Measurements from ENCODE around the gene PRKCA.

DNA sequence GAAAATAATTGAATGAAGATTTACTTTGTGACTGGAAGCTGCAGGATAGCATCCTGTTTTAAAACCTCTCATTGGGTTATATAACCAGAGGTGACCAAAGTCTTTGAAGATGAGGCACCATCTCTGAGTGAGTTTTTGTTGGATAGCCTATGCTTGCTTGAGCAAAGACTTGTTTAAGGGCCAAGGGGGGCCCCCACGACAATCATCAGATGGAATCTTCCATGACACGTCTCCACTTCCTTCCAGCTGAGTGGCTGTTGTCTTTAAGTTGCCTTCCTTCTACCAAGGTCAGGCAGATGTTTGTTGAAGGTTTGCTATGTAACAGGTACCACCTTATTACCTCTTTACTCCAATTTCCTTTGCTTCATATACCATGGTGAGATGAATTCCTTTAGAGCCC, 188.8 kb downstream of the PRKCA start:
- TF ChIP-seq, protein P1, sequence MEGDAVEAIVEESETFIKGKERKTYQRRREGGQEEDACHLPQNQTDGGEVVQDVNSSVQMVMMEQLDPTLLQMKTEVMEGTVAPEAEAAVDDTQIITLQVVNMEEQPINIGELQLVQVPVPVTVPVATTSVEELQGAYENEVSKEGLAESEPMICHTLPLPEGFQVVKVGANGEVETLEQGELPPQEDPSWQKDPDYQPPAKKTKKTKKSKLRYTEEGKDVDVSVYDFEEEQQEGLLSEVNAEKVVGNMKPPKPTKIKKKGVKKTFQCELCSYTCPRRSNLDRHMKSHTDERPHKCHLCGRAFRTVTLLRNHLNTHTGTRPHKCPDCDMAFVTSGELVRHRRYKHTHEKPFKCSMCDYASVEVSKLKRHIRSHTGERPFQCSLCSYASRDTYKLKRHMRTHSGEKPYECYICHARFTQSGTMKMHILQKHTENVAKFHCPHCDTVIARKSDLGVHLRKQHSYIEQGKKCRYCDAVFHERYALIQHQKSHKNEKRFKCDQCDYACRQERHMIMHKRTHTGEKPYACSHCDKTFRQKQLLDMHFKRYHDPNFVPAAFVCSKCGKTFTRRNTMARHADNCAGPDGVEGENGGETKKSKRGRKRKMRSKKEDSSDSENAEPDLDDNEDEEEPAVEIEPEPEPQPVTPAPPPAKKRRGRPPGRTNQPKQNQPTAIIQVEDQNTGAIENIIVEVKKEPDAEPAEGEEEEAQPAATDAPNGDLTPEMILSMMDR (IDR thresholded peaks at IDR 0.05; ENCODE audit: extremely low read depth in 1 of 2, insufficient read depth in 1 of 2, low read depth in 1 of 2, low read length in 2 of 2) = no peak
- TF ChIP-seq EZH2 (IDR thresholded peaks at IDR 0.05; ENCODE audit: borderline replicate concordance, low read depth, low read length, severe bottlenecking) (no peak), POLR2A (IDR thresholded peaks at IDR 0.05; ENCODE audit: low read depth, low read length) (no peak), POLR2AphosphoS5 (IDR thresholded peaks at IDR 0.05; ENCODE audit: insufficient read depth, low read depth, low read length) (no peak)

Measured in endothelial cell of umbilical vein (primary cell).